Measurements from ENCODE around the gene ODF4. TPM values are rescaled to one million over a fixed set of nuclear protein-coding genes. Genes with fewer than 3 reads are reported as not detected.
"Not testable (repeated sequence)": the region's sequence is repeated elsewhere in the genome, so short reads cannot be mapped to it uniquely, and the experiment has no call there.

ODF4 gene
- total RNA-seq, 1 donor from 2014 or later = not detected

GRCh38 chr17:8368193-8368592 is 28.6 kb downstream of the ODF4 start:
- DNase-seq (ENCODE audit: low spot score) = no peak

- DNase-seq (ENCODE audit: low spot score) = no peak
Observed at GRCh38 chr17:8369944-8370343, 30.3 kb downstream of the ODF4 start.

GRCh38 chr17:8371786-8372185 is 32.1 kb downstream of the ODF4 start:
- peak; percentile 56 for DNase-seq (ENCODE audit: low spot score)

- DNase-seq (ENCODE audit: low spot score) = no peak
Observed at GRCh38 chr17:8372422-8372821, 32.8 kb downstream of the ODF4 start.

GRCh38 chr17:8373856-8374255 is 34.2 kb downstream of the ODF4 start:
- not testable (repeated sequence) for DNase-seq (ENCODE audit: low spot score)

- DNase-seq (ENCODE audit: low spot score) = peak; percentile 45
Observed at GRCh38 chr17:8375738-8376259, 36.2 kb downstream of the ODF4 start.

- peak; percentile 90 for DNase-seq (ENCODE audit: low spot score)
Observed at GRCh38 chr17:8376271-8377067, 36.8 kb downstream of the ODF4 start, which contains the start of gene KRABD2. Gene KRABD2 (minus strand): TSS chr17:8376704.

GRCh38 chr17:8377422-8377821 is 37.8 kb downstream of the ODF4 start:
- DNase-seq (ENCODE audit: low spot score) = no peak

GRCh38 chr17:8378117-8378516 is 38.5 kb downstream of the ODF4 start:
- not testable (repeated sequence) for DNase-seq (ENCODE audit: low spot score)

- no peak for DNase-seq (ENCODE audit: low spot score)
Observed at GRCh38 chr17:8380049-8380448, 40.4 kb downstream of the ODF4 start.

- DNase-seq (ENCODE audit: low spot score) = no peak
Observed at GRCh38 chr17:8382052-8382879, 42.6 kb downstream of the ODF4 start.

- DNase-seq (ENCODE audit: low spot score) = no peak
Observed at GRCh38 chr17:8382880-8383142, 43.2 kb downstream of the ODF4 start.

- peak; percentile 99 for DNase-seq (ENCODE audit: low spot score)
Observed at GRCh38 chr17:8383143-8383822, 43.6 kb downstream of the ODF4 start, which contains the start of gene RPL26. Gene RPL26 (minus strand): TSS chr17:8383193. CDS start chr17:8382310, 883 bp downstream.

- peak; percentile 38 for DNase-seq (ENCODE audit: low spot score)
Observed at GRCh38 chr17:8384801-8385378, 45.2 kb downstream of the ODF4 start.

GRCh38 chr17:8386841-8387240 is 47.2 kb downstream of the ODF4 start:
- no peak for DNase-seq (ENCODE audit: low spot score)

GRCh38 chr17:8387914-8388651 is 48.4 kb downstream of the ODF4 start:
- DNase-seq (ENCODE audit: low spot score) = no peak

GRCh38 chr17:8391711-8392110 is 52.1 kb downstream of the ODF4 start:
- DNase-seq (ENCODE audit: low spot score) = no peak

GRCh38 chr17:8392274-8392673 is 52.6 kb downstream of the ODF4 start:
- DNase-seq (ENCODE audit: low spot score) = no peak

- no peak for DNase-seq (ENCODE audit: low spot score)
Observed at GRCh38 chr17:8392674-8393469, 53.2 kb downstream of the ODF4 start.
